Breast epithelium (tissue), 4 donors: ENCODE measurements around the gene GNA12. TPM values are rescaled to one million over a fixed set of nuclear protein-coding genes. Genes with fewer than 3 reads are reported as not detected.

Source experiments
- DNase-seq, 2 donors: peaks; one replicate each; pipeline ENCODE4 v3.0.0-alpha.2; 2019; ENCODE audit warnings: low spot score in 2 of 2
- H3K27ac ChIP-seq, 2 donors: fragments of 200-600 bp; sonication (generic) in 1 of 2; one replicate each; pipeline ENCODE4 v1.5.1; 2016 to 2019; ENCODE audit warnings: mild to moderate bottlenecking in 1 of 2
- H3K27me3 ChIP-seq, 2 donors: fragments of 200-600 bp; sonication (generic) in 1 of 2; one replicate each; pipeline versions ENCODE4 v1.5.1 to v1.6.0; 2017 to 2019; ENCODE audit warnings: control low read depth in 1 of 2, mild to moderate bottlenecking in 1 of 2
- H3K36me3 ChIP-seq: fragments of 200-600 bp; one replicate; pipeline ENCODE4 v1.5.1; 2019
- H3K4me1 ChIP-seq, 2 donors: fragments of 200-600 bp; sonication (generic); one replicate each; pipeline ENCODE4 v1.5.1; 2016 to 2019; ENCODE audit warnings: control low read depth in 1 of 2
- H3K4me3 ChIP-seq, 3 donors: fragments of 200-600 bp; sonication (generic); 1 replicate in 2 of 3; 2 replicates in 1 of 3; pipeline ENCODE4 v1.5.1; 2016 to 2019; ENCODE audit warnings: mild to moderate bottlenecking in 3 of 3, moderate library complexity in 2 of 3
- H3K9me3 ChIP-seq, 2 donors: fragments of 200-600 bp; sonication (generic) in 1 of 2; one replicate each; pipeline ENCODE4 v1.5.1; 2016 to 2019; ENCODE audit warnings: control low read depth in 1 of 2
- POLR2A ChIP-seq: fragments of 450-650 bp; IDR thresholded peaks from one replicate; pipeline ENCODE4 v1.6.1; 2016; ENCODE audit warnings: antibody characterized with exemption, mild to moderate bottlenecking, moderate library complexity
- POLR2AphosphoS5 ChIP-seq, 3 donors: sonication (generic); formaldehyde crosslinking; IDR thresholded peaks; one replicate each; pipeline ENCODE4 v1.6.1; 2017; ENCODE audit warnings: antibody characterized with exemption in 3 of 3
- intact Hi-C: fragments of 100-400 bp; cut with DNase I; formaldehyde crosslinking; loops from one replicate; pipeline ENCODE4 v1.15.1; 2023; ENCODE audit warnings: low total_unique reads
- total RNA-seq, 3 donors: library from RNA; depleted of rRNA; stranded (reverse); fragments of >200 nt; gene quantifications; one replicate each; pipeline ENCODE4 v1.1.0, GENCODE V29; 2016
- TF ChIP-seq, protein P1 (sequence below), 3 donors: fragments of 450-650 bp; IDR thresholded peaks; one replicate each; pipeline ENCODE4 v1.5.1; 2016 to 2017; ENCODE audit warnings: antibody characterized with exemption in 3 of 3, mild to moderate bottlenecking in 3 of 3, moderate library complexity in 3 of 3

The GNA12 gene, protein sequence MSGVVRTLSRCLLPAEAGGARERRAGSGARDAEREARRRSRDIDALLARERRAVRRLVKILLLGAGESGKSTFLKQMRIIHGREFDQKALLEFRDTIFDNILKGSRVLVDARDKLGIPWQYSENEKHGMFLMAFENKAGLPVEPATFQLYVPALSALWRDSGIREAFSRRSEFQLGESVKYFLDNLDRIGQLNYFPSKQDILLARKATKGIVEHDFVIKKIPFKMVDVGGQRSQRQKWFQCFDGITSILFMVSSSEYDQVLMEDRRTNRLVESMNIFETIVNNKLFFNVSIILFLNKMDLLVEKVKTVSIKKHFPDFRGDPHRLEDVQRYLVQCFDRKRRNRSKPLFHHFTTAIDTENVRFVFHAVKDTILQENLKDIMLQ
- 10 to 100 TPM; 11.3 to 31.4 (median 24.9) TPM for total RNA-seq

- intact Hi-C loops = no loop called here
- H3K9me3 ChIP-seq = no peaks in the 10 kb centered on the region
- no peaks in the 10 kb centered on the region for H3K36me3 ChIP-seq
- peak within 1 kb of the TSS; percentile 71 to 79 (median 72) for H3K4me3 ChIP-seq
- H3K27me3 ChIP-seq = no peaks in the 10 kb centered on the region
- DNase-seq = peak; percentile 99
- no peaks in the 10 kb centered on the region for H3K4me1 ChIP-seq
- TF ChIP-seq, protein P1, sequence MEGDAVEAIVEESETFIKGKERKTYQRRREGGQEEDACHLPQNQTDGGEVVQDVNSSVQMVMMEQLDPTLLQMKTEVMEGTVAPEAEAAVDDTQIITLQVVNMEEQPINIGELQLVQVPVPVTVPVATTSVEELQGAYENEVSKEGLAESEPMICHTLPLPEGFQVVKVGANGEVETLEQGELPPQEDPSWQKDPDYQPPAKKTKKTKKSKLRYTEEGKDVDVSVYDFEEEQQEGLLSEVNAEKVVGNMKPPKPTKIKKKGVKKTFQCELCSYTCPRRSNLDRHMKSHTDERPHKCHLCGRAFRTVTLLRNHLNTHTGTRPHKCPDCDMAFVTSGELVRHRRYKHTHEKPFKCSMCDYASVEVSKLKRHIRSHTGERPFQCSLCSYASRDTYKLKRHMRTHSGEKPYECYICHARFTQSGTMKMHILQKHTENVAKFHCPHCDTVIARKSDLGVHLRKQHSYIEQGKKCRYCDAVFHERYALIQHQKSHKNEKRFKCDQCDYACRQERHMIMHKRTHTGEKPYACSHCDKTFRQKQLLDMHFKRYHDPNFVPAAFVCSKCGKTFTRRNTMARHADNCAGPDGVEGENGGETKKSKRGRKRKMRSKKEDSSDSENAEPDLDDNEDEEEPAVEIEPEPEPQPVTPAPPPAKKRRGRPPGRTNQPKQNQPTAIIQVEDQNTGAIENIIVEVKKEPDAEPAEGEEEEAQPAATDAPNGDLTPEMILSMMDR (IDR thresholded peaks at IDR 0.05) = no peak
- TF ChIP-seq POLR2A (no peak), POLR2AphosphoS5 (IDR thresholded peaks at IDR 0.05) (no peak)
- peak within 1 kb of the TSS; percentile 30 to 84 for H3K27ac ChIP-seq
These were observed at the start of gene GNA12 for GRCh38 chr7:2844153-2845033. TSS of gene GNA12 (minus strand) at chr7:2844308. CDS start at chr7:2844161, 147 bp downstream.

GRCh38 chr7:2893411-2893861 lies 49.3 kb upstream of the GNA12 start:
- no peak overlapping the region for H3K4me3 ChIP-seq
- no peaks in the 10 kb centered on the region for H3K4me1 ChIP-seq
- TF ChIP-seq POLR2A = no peak
- TF ChIP-seq, protein P1 (IDR thresholded peaks at IDR 0.05) = no peak
- intact Hi-C loops = no loop called here
- DNase-seq = no peak
- no peaks in the 10 kb centered on the region for H3K36me3 ChIP-seq
- H3K9me3 ChIP-seq = peaks cover 0 to 2% of the 10 kb centered on the region in 2 donors
- no peaks in the 10 kb centered on the region for H3K27me3 ChIP-seq
- H3K27ac ChIP-seq = no peak overlapping the region

- Histone ChIP-seq H3K4me3 (no peak overlapping the region), H3K4me1 (no peaks in the 10 kb centered on the region), H3K27me3 (no peaks in the 10 kb centered on the region), H3K27ac (no peak overlapping the region), H3K36me3 (no peaks in the 10 kb centered on the region), H3K9me3 (no peaks in the 10 kb centered on the region)
- TF ChIP-seq POLR2A (no peak), POLR2AphosphoS5 (IDR thresholded peaks at IDR 0.05) (no peak)
- TF ChIP-seq, protein P1 (IDR thresholded peaks at IDR 0.05) = no peak
- intact Hi-C loops = no loop called here
- DNase-seq = no peak
These were observed 48.4 kb upstream of the GNA12 start for GRCh38 chr7:2892549-2892948.

- no peaks in the 10 kb centered on the region for H3K4me1 ChIP-seq
- H3K4me3 ChIP-seq = no peak overlapping the region
- intact Hi-C loops = no loop called here
- TF ChIP-seq POLR2A (no peak), POLR2AphosphoS5 (IDR thresholded peaks at IDR 0.05) (no peak)
- TF ChIP-seq, protein P1 (IDR thresholded peaks at IDR 0.05) = no peak
- no peaks in the 10 kb centered on the region for H3K27me3 ChIP-seq
- no peaks in the 10 kb centered on the region for H3K36me3 ChIP-seq
- no peak for DNase-seq
- no peak overlapping the region for H3K27ac ChIP-seq
- H3K9me3 ChIP-seq = no peaks in the 10 kb centered on the region
These were observed 43.7 kb upstream of the GNA12 start for GRCh38 chr7:2887816-2888215.

GRCh38 chr7:2886900-2887299 lies 42.8 kb upstream of the GNA12 start:
- intact Hi-C loops = no loop called here

More at GRCh38 chr7:2886900-2887299, 42.8 kb upstream of the GNA12 start:
- Histone ChIP-seq H3K4me1 (no peaks in the 10 kb centered on the region), H3K36me3 (no peaks in the 10 kb centered on the region), H3K27me3 (no peaks in the 10 kb centered on the region), H3K27ac (no peak overlapping the region), H3K9me3 (no peaks in the 10 kb centered on the region), H3K4me3 (no peak overlapping the region)
- no peak for DNase-seq
- no peak for TF ChIP-seq POLR2AphosphoS5 (IDR thresholded peaks at IDR 0.05)
- TF ChIP-seq, protein P1 (IDR thresholded peaks at IDR 0.05) = peak in 2 of 3 donors; percentile 63
